Hepatic stellate cell (primary cell): ENCODE results near the gene ZNF571.

Experiments used
- DNase-seq: peaks from one replicate; pipeline ENCODE4 v3.0.0; 2011; ENCODE audit warnings: low spot score

ZNF571 gene

DNA sequence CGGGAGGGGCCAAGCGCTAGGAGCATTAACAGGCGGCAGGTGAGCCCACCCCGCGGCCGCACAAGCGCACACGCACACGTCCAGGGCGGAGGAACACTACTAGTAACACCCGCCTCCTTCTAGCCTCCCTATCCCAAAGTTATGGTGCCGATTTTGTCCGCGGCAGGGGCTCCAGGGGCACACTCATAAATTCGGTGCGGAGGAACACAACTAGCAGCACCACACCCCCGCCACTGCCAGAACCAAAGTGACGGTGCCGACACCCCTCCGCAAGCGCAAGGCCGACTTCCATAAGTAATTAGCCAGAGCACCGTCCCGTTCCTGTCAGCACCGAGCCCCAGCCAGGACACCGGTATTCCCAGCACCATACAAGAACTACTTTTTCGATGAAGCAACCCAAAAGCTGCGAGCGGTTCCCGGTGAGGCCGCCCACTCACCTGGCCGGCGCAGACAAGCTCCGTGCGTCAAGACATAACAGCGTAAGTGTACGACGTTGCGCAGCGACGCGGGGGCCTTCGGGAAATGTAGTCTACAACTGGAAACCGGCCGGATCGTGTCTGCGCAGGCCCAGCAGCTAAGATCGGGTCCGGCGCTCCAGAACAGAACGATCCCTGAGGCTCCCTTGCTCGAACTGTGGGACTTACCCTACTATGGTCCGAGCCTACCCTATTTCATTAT, at the start of gene ZNF571, which contains the start of gene ZNF540:
TSS of gene ZNF571 (minus strand) at position 489 of the 678 bp plus-strand sequence. CDS start 8,116 bp downstream, outside the sequence.
TSS of gene ZNF540 (plus strand) at position 573 of the 678 bp plus-strand sequence. CDS start 3,572 bp downstream, outside the sequence.
- peak; percentile 88 for DNase-seq

DNA sequence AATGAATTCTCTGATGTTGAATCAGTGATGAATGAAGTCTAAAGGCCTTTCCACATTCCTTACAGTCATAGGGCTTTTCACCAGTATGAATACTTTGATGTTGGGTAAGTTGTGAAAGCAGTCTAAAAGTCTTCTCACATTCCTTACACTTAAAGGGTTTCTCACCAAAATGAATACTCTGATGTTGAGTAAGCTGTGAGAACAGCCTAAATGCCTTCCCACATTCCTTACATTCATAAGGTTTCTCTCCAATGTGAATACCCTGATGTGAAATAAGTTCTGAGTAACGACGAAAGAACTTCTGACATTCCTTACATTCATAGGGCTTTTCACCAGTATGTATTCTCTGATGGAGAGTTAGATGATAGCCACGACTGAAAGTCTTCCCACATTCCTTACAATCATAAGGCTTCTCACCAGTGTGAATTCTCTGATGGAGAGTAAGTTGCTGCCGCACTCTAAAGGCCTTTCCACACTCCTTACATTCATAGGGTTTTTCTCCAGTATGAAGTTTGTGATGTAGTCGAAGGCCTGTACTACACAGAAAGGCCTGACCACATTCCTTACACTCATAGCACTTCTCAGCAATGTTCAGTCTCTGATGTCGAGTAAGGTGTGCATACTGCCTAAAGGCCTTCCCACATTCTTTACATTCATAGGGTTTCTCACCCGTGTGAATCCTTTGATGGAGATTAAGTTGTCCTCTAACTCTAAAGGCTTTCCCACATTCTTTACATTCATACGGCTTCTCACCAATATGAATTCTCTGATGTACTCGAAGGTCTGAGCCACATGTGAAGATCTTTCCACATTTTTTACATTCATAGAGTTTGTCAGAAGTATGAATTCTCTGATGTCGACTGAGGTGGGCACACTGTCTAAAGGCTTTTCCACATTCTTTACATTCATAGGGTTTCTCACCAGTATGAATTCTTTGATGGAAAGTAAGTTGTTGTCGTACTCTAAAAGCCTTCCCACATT, 40.8 kb upstream of the ZNF571 start:
- DNase-seq = no peak

DNA sequence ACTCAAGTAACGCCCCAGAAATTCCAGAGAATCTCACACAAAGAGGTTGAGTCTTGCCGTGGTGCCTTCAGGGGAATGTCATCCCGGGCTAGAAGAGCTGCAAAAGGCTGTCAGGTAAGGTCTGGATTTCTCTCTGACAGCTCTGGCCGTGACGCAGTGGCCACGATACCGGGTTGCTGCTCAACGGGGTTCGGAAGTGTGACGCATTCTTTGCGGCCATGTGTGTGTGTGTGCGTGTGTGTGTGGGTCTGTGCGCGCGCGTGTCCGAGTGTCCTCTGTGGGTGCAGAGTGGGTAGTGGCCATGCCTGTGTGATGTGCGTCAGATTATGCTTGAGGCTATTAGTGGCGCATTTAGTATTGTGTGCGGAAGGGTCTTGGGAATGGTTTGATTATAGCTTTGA, 390 bp upstream of the ZNF571 start:
- DNase-seq = no peak

DNA sequence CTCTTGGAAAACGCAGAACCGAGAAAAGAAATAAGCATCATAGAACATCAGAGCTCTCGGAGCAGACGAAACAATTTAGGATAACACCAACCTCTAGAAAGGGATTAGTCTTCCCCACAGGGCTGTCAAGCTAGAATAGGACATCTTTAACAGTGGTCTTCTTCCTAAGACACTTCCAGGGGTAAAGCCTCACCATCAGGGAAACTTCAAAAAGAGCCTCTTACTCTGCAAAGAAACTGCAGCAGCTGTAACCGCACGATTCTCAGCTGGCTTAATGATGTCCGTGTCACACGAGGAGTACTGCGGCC, 642 bp downstream of the ZNF571 start:
- DNase-seq = no peak

DNA sequence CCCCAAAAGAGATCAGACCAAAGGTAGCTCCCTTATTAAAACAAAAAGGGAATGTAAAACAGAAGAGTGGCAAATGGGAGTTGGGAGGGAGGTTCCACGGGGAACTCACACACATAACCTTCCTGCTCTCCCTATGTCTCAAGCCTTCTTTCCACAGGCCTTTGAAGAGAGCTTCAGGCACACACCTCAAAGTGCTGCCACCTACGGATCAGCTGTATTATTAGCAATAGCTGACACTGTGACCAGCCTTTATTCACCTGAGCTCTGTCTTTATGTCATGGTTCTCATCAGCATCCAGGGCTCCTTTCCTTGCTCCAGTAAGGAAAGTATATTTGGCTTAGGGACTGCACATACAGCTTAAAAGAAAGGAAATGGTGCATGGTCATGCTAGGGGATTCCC, 11.3 kb downstream of the ZNF571 start:
- DNase-seq = no peak

DNA sequence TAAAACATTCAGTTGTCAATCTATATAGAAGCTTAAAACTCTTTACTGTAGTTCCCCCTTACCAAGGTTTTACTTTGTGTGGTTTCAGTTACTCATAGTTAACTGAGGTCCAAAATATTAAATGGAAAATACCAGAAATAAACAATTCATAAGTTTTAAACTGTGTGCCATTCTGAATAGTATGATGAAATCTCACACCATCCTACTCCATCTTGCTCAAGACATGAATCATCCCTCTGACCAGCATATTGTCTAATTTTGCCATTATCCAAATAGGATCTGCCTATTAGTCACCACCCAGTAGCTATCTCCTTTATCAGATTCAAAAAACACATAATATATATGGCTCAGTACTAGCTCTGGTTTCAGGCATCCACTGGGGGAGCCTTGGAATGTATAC, 22.4 kb downstream of the ZNF571 start:
- DNase-seq = no peak

DNA sequence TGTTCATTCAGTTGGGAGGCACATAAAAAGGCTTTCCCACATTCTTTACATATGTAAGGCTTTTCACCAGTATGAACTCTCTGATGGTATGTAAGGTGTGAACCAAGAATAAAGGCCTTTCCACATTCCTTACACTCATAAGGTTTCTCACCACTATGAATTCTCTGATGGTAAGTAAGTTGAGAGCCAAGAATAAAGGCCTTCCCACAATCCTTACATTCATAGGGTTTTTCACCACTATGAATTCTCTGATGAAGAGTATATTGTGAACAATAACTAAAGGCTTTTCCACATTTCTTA, 29.3 kb downstream of the ZNF571 start:
- DNase-seq = no peak

DNA sequence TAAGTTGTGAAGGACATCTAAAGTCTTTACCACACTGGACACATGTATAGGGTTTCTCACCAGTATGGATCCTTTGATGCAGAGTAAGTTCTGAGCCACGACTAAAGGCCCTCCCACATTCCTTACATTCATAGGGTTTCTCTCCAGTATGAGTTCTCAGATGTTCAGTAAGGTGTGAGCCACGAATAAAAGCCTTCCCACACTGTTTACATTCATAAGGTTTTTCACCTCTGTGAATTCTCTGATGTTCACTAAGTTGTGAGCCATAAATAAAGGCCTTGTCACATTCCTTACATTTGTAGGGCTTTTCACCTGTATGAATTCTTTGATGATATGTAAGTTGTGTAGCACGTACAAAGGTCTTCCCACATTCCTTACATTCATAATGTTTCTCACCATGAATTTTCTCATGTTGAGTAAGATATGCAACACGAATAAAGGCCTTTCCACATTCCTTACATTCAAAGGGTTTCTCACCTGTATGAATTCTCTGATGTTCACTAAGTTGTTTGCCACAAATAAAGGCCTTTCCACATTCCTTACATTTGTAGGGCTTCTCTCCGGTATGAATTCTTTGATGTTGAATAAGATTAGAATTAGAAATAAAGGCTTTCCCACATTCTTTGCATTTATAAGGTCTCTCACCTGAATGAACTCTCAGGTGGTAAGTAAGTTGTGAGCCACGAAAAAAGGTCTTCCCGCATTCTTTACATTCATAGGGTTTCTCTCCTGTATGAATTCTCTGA, 29.8 kb downstream of the ZNF571 start:
- DNase-seq = no peak

DNA sequence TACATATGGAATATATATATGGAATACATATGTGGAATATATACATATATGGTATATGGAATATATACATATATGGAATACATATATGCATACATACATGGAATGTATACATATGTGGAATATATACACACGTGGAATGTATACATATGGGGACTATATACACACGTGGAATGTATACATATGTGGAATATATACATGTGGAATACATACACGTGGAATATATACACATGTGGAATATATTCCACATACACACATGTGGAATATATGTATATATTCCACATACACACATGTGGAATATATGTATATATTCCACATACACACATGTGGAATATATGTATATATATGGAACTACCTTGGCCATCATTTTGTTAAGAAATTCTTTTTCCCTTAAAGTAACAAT, 31.1 kb downstream of the ZNF571 start:
- no peak for DNase-seq

DNA sequence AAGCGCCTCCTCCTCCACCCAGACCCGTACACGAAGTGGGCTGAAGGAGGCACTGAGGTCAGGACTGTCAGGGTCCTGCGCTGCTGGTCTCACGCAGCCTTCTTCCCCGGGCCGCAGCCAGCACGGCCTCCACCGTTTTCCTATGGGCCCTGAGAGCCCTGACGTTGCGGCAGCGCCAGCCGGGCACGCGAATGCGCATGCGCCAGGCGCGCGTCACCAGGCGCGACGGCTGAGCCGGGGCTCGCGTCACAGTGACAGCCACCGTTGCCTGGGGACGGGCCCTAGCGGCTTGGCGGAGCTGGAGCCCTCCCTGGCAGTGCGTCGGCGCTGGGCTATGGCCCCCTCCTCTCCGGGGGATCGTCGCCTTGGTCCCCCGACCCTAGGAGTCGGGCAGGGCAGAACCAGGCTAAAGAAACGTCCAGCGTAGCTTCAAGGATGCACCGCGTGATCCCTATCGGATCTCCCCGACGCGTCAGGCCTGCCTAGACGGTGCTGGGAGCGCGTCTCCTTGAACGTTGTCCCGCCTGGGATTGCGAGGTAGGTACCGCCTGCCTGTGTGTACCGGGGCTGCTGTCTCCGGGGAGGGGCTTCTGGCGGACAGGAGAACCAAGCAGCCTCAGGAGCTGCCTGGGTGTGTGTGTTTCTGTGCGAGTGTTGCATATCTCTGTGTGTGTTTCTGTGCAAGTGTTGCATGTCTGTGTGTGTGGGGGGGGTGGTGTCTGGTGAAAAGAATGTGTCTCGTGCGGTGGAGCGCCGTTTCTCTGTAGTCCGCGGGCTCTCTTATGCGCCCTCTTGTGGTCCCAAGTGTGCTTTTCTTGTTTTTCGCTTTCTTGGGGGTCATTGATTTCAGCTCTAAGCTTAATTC, 43.2 kb downstream of the ZNF571 start:
- peak; percentile 79 for DNase-seq

DNA sequence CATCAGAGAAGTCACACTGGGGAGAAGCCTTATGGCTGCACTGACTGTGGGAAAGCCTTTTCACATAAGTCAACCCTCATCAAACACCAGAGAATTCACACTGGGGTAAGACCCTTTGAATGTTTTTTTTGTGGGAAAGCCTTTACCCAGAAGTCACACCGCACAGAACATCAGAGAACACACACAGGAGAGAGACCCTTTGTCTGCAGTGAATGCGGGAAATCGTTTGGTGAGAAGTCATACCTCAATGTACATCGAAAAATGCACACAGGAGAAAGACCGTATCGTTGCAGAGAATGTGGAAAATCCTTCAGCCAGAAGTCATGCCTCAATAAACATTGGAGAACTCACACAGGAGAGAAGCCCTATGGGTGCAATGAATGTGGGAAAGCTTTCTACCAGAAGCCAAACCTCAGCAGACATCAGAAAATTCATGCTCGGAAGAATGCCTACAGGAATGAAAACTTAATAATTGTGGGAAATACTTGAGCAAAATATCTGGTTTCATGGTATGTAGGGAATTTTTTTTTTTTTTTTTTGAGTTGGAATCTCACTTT, 57.1 kb downstream of the ZNF571 start:
- no peak for DNase-seq

DNA sequence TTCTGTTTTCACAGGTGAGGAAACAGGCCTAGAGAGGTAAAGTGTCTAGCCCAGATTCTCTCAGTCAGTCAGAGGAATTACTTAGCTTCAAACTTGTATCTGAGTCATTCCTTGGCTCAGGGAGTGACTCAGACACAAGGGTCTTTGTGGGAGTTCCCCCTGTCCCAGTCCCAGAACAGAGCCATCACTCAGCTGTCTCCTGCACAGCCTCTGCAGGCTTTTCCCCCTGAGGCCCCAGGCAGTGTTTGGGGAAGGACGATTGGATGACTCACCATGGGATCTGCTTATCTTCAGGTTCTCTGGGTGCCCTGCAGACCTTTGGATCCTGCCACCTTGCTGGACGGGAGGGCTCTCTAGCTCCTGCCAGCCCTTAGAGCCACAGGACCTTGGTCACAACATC, 74.7 kb downstream of the ZNF571 start:
- DNase-seq = peak; percentile 13
